ENCODE results near the gene EEF1AKMT3. TPM values are rescaled to one million over a fixed set of nuclear protein-coding genes. Genes with fewer than 3 reads are reported as not detected.

EEF1AKMT3 gene
- total RNA-seq, 2 donors from 2014 or later: 3.7 to 5.8 TPM

DNA sequence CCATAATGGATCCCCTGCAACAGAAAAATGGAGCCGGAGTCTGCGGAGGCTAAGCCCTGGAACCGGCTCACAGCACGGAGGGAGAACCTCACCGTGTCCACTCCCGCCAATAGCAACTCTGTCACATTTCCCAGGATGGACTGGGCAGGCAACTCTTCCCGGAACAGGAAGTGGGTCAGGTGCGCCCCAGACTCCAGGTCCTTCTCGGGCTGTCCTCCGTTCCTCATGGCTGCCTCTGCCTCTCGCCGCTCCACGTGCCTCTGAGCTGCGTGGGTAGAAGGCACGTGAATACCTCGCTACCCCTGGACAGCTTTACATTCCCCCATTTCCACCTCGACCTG, 7.8 kb upstream of the EEF1AKMT3 start:
- Mint-ChIP-seq H3K9me3 (no peaks in the 10 kb centered on the region), H3K4me1 (peaks cover 13% of the 10 kb centered on the region), H3K36me3 (ENCODE audit: low read depth) (peaks cover 14% of the 10 kb centered on the region), H3K27me3 (ENCODE audit: insufficient read depth) (peaks cover 73% of the 10 kb centered on the region), H3K27ac (no peak overlapping the region), H3K4me3 (peak overlapping the region; percentile 49)
- 24 to 27% methylated on average over 12 to 17 of the region's 17 CpGs for WGBS, 2 experiments (ENCODE audit: insufficient coverage in 1 of 2, insufficient read length in 1 of 2)
- TF ChIP-seq, protein P1, sequence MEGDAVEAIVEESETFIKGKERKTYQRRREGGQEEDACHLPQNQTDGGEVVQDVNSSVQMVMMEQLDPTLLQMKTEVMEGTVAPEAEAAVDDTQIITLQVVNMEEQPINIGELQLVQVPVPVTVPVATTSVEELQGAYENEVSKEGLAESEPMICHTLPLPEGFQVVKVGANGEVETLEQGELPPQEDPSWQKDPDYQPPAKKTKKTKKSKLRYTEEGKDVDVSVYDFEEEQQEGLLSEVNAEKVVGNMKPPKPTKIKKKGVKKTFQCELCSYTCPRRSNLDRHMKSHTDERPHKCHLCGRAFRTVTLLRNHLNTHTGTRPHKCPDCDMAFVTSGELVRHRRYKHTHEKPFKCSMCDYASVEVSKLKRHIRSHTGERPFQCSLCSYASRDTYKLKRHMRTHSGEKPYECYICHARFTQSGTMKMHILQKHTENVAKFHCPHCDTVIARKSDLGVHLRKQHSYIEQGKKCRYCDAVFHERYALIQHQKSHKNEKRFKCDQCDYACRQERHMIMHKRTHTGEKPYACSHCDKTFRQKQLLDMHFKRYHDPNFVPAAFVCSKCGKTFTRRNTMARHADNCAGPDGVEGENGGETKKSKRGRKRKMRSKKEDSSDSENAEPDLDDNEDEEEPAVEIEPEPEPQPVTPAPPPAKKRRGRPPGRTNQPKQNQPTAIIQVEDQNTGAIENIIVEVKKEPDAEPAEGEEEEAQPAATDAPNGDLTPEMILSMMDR (conservative IDR thresholded peaks at IDR 0.05): no peak
- H3K27me3 ChIP-seq (ENCODE audit: control insufficient read depth, insufficient read depth, low read length, poor library complexity, severe bottlenecking): peaks cover 68% of the 10 kb centered on the region
- peak overlapping the region; percentile 75 for H3K4me3 ChIP-seq (ENCODE audit: low read length)
- H3K9ac ChIP-seq (ENCODE audit: extremely low read depth, low read length, poor library complexity, severe bottlenecking): no peak overlapping the region
- peaks cover 17% of the 10 kb centered on the region for H3K36me3 ChIP-seq (ENCODE audit: control insufficient read depth, insufficient read depth, low read length)
- H3K27ac ChIP-seq (ENCODE audit: low read depth, low read length): no peak overlapping the region
- peaks cover 6% of the 10 kb centered on the region for H3K4me1 ChIP-seq (ENCODE audit: control insufficient read depth, insufficient read depth, low read length)
- H3K9me3 ChIP-seq (ENCODE audit: control insufficient read depth, low read length): no peaks in the 10 kb centered on the region
- no peak for DNase-seq

DNA sequence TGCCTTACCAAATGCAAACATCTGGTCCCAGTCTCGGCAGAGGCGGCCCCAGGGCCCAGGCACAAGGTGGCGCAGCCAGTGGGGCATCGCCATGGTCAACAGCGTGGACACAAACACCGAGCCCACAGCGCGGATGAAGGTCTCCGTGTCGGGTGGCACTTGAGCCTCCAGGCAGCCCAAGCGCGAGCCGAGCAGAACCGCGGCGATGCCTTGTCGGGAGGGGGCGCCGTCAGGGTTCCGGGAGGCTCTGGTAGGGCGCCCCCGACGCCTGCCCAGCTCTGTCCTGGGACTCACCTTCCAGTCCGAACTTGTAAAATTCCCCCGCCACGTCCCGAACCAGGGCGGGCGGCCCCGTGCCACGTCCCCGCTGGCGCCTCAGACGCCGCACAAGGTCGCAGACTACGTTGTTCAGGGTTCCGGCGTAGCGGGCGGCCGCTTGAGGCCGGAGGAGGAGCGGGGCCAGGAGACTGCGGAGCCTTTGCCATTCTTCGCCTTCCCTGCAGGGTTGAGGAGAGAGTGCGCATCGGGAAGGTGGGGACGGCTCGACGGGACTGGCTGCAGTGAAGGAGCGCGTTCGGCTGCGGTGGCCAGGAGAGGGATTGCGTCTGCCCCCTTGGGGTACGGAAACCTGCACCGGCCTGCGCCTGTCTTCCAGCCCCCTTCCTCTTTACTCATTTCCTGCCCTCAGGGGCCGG, 7.3 kb upstream of the EEF1AKMT3 start:
- Histone ChIP-seq H3K4me3 (ENCODE audit: low read length) (peak overlapping the region; percentile 75), H3K27me3 (ENCODE audit: control insufficient read depth, insufficient read depth, low read length, poor library complexity, severe bottlenecking) (peaks cover 68% of the 10 kb centered on the region), H3K9ac (ENCODE audit: extremely low read depth, low read length, poor library complexity, severe bottlenecking) (no peak overlapping the region), H3K27ac (ENCODE audit: low read depth, low read length) (no peak overlapping the region), H3K9me3 (ENCODE audit: control insufficient read depth, low read length) (no peaks in the 10 kb centered on the region), H3K4me1 (ENCODE audit: control insufficient read depth, insufficient read depth, low read length) (peaks cover 6% of the 10 kb centered on the region), H3K36me3 (ENCODE audit: control insufficient read depth, insufficient read depth, low read length) (peaks cover 22% of the 10 kb centered on the region)
- H3K4me3 Mint-ChIP-seq: peak overlapping the region; percentile 49
- H3K4me1 Mint-ChIP-seq: peaks cover 13% of the 10 kb centered on the region
- WGBS, 2 experiments (ENCODE audit: insufficient coverage in 1 of 2, insufficient read length in 1 of 2): 1 to 3% methylated on average over 34 to 60 of the region's 60 CpGs
- peak; percentile 94 for DNase-seq
- no peak overlapping the region for H3K27ac Mint-ChIP-seq
- peaks cover 73% of the 10 kb centered on the region for H3K27me3 Mint-ChIP-seq (ENCODE audit: insufficient read depth)
- peaks cover 19% of the 10 kb centered on the region for H3K36me3 Mint-ChIP-seq (ENCODE audit: low read depth)
- TF ChIP-seq, protein P1 (conservative IDR thresholded peaks at IDR 0.05): peak; percentile 64
- H3K9me3 Mint-ChIP-seq: no peaks in the 10 kb centered on the region

DNA sequence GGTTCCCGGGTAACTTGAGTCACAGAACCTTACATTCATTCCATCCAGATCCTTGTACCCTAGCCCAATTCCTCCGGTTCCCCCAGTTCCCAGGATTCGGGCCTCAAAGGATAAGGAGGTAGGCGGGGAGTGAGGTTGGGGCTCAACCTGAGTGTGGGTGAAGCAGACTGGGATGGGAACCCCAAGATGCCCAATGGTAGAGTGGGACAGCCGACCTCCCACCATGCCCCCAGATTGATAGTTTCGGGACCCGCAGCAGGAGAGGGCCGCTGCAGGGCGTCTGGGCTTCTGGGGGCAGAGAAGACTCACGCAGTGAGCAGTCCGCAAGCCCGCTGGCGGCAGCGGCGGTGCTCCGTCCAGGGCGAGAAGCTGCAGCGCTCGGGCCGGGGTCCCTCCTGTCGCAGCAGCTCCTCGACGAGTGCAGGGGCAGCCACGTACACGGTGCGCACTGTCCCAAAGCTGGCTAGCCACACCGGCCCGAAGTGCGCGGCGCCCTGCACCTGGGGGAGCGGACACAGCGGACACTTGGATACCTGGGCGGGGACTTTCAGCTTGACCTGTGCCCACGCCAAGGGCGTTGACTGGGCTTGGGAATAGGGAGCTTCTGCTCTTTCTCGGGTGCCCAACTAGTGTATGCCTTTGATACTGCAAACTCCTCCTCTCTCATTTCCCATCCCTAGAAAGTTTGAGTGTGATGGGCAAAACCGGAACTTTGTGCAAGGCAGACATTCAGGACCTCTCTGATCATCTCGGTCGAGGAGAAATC, 6.5 kb upstream of the EEF1AKMT3 start:
- peak overlapping the region; percentile 75 for H3K4me3 ChIP-seq (ENCODE audit: low read length)
- peaks cover 64% of the 10 kb centered on the region for H3K27me3 ChIP-seq (ENCODE audit: control insufficient read depth, insufficient read depth, low read length, poor library complexity, severe bottlenecking)
- Mint-ChIP-seq H3K27ac (no peak overlapping the region), H3K4me3 (peak overlapping the region; percentile 49), H3K4me1 (peaks cover 13% of the 10 kb centered on the region), H3K27me3 (ENCODE audit: insufficient read depth) (peaks cover 66% of the 10 kb centered on the region), H3K36me3 (ENCODE audit: low read depth) (peaks cover 23% of the 10 kb centered on the region), H3K9me3 (no peaks in the 10 kb centered on the region)
- peaks cover 30% of the 10 kb centered on the region for H3K36me3 ChIP-seq (ENCODE audit: control insufficient read depth, insufficient read depth, low read length)
- no peaks in the 10 kb centered on the region for H3K9me3 ChIP-seq (ENCODE audit: control insufficient read depth, low read length)
- TF ChIP-seq, protein P1 (conservative IDR thresholded peaks at IDR 0.05): no peak
- WGBS, 2 experiments (ENCODE audit: insufficient coverage in 1 of 2, insufficient read length in 1 of 2): 6 to 11% methylated on average over 18 to 40 of the region's 40 CpGs
- H3K9ac ChIP-seq (ENCODE audit: extremely low read depth, low read length, poor library complexity, severe bottlenecking): no peak overlapping the region
- H3K4me1 ChIP-seq (ENCODE audit: control insufficient read depth, insufficient read depth, low read length): peaks cover 6% of the 10 kb centered on the region
- DNase-seq: peak; percentile 74
- H3K27ac ChIP-seq (ENCODE audit: low read depth, low read length): no peak overlapping the region

Data from endodermal cell (in vitro differentiated cells).